Activated CD4-positive, alpha-beta T cell treated with anti-CD3 and anti-CD28 coated beads for 4 hours (primary cell): ENCODE measurements around the gene TNXB.
"Not testable (repeated sequence)": the region's sequence is repeated elsewhere in the genome, so short reads cannot be mapped to it uniquely, and the experiment has no call there.

Source experiments
- DNase-seq, 2 donors: peaks; one replicate each; pipeline ENCODE4 v3.0.0-alpha.2; 2020

The TNXB gene

DNA sequence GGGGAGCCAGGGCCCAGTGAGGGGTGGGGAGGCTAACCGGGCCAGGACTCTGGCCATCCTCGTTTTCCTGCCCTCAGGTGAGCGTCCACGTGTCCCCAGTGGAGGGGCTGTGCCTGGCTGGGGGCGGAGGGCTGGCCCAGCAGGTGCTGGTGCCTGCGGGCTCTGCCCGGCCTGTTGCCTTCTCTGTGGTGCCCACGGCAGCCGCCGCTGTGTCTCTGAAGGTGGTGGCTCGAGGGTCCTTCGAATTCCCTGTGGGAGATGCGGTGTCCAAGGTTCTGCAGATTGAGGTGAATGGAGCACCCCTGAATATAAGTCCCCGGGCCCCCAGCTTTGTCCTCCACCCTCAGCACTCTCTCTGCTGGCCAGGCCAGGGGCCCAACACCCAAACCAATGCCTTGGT lies 114.7 kb downstream of the TNXB start:
- not testable (repeated sequence) for DNase-seq
